ENCODE data around the gene LCK. TPM values are rescaled to one million over a fixed set of nuclear protein-coding genes. Genes with fewer than 3 reads are reported as not detected.

The LCK gene
- total and polyA plus RNA-seq, 9 of the 15 experiments (the other 6 are each of a cell fraction or from before 2014, with no cell fraction given): 0.04 to 0.47 (median 0.13) TPM; not detected in 6

- ATAC-seq (peak; percentile 11), FAIRE-seq (no peak), DNase-seq (ENCODE audit: extremely low read depth in 1 of 4, low spot score in 3 of 4) (peak in 1 of 4 experiments; percentile 88)
- no TSS peak for BruUV-seq (replicated peaks)
- Histone ChIP-seq H3K4me3 (peak overlapping the region; percentile 89), H4K20me1 (replicated peaks; ENCODE audit: control insufficient read depth, insufficient read depth, low read length) (peaks cover 17% of the 10 kb centered on the region; the same call in 1 of the 2 replicates), H3K4me2 (ENCODE audit: insufficient read depth, low read length) (peak overlapping the region; percentile 85; the same call in 1 of the 2 replicates), H3K27ac (ENCODE audit: extremely low read depth, low read depth, low read length) (peak overlapping the region; percentile 88), H3K79me2 (ENCODE audit: control insufficient read depth, insufficient read depth, low read length) (peaks cover 27% of the 10 kb centered on the region), H2AFZ (ENCODE audit: low read depth, low read length) (peak overlapping the region; percentile 12; the same call in 1 of the 2 replicates), H3K9ac (ENCODE audit: insufficient read depth in 1 of 2, low read depth in 2 of 2, low read length in 2 of 2) (peak overlapping the region; percentile 81 to 97), H3K4me1 (replicated peaks in 1 of 2; ENCODE audit: control insufficient read depth in 2 of 2, insufficient read depth in 2 of 2, low read length in 2 of 2) (peaks cover 25 to 50% of the 10 kb centered on the region in 2 experiments), H3K9me3 (replicated peaks; ENCODE audit: control insufficient read depth, insufficient read depth, low read depth, low read length) (no peaks in the 10 kb centered on the region), H3K36me3 (ENCODE audit: control insufficient read depth, insufficient read depth, low read length) (peaks cover 45% of the 10 kb centered on the region), H3K27me3 (ENCODE audit: control insufficient read depth in 2 of 2, insufficient read depth in 2 of 2, low read length in 2 of 2) (no peaks in the 10 kb centered on the region), H3K9me1 (ENCODE audit: control insufficient read depth, insufficient read depth, low read length) (peaks cover 6% of the 10 kb centered on the region)
- intact Hi-C loops (cut with micrococcal nuclease) (loop anchor here (1.0 to 5.0 kb wide), 2 partner anchors 57 to 79 kb away; partner anchors contain the start of gene BSDC1), in situ Hi-C loops (cut with MboI) (no loop called here)
- ChIA-PET CTCF (ENCODE audit: low intra/inter-chr PET ratio) (interaction anchor here (0.6 kb wide), 1 partner anchor 69 kb away, joined by 4 read pairs; no protein-coding TSS in a partner anchor), POLR2A (interaction anchor here (0.6 to 5.9 kb wide), 27 partner anchors 12 to 516 kb away, joined by 3 to 59 read pairs (median 4); partner anchors contain the start of genes BSDC1, HDAC1, IQCC and TMEM39B)
- WGBS (ENCODE audit: insufficient coverage, low coverage, missing lambda C conversion rate): 0% methylated on average over 11 of the region's 34 CpGs
- TF ChIP-seq GATAD2B (IDR thresholded peaks at IDR 0.05; ENCODE audit: borderline replicate concordance): no peak
- TF ChIP-seq STAT5B (CRISPR knock-in tag; IDR thresholded peaks at IDR 0.05): no peak
- no peak for TF ChIP-seq MEIS2 (IDR thresholded peaks at IDR 0.05; ENCODE audit: partially characterized antibody)
- TF ChIP-seq GTF2E2 (tag; IDR thresholded peaks at IDR 0.05): no peak
- TF ChIP-seq POLR3A (IDR thresholded peaks at IDR 0.05; ENCODE audit: borderline replicate concordance, extremely low read depth, insufficient read depth, insufficient read length): no peak
- peak; percentile 2 for TF ChIP-seq PRPF4 (IDR thresholded peaks at IDR 0.05; ENCODE audit: insufficient read depth, low read depth, low read length, poor library complexity, severe bottlenecking)
- no peak for TF ChIP-seq ZNF384 (IDR thresholded peaks at IDR 0.05; ENCODE audit: low read depth, low read length)
- TF ChIP-seq PCBP2 (IDR thresholded peaks at IDR 0.05; ENCODE audit: low read depth, low read length, poor library complexity, severe bottlenecking): peak; percentile 11
- TF ChIP-seq GMEB1 (CRISPR knock-in tag; IDR thresholded peaks at IDR 0.05): no peak
- 0 out of 4 replicates have a peak, but pooled peaks of 1 of the 2 experiments have one; percentile 8 for TF ChIP-seq TBL1XR1 (IDR thresholded peaks at IDR 0.05; ENCODE audit: low read length in 2 of 2)
- TF ChIP-seq GABPA (tag; conservative IDR thresholded peaks at IDR 0.05; ENCODE audit: low read depth): 0 out of 2 replicates have a peak, but pooled peaks have one; percentile 9
- TF ChIP-seq ILF3 (IDR thresholded peaks at IDR 0.05; ENCODE audit: borderline replicate concordance): no peak
- TF ChIP-seq ZNF174 (CRISPR knock-in tag; IDR thresholded peaks at IDR 0.05): no peak
- no peak for TF ChIP-seq EWSR1 (IDR thresholded peaks at IDR 0.05; ENCODE audit: borderline replicate concordance, low read depth, partially characterized antibody)
- no peak for TF ChIP-seq KDM1A (IDR thresholded peaks at IDR 0.05)
- TF ChIP-seq DPF2 (IDR thresholded peaks at IDR 0.05): no peak
- TF ChIP-seq ZZZ3 (IDR thresholded peaks at IDR 0.05): no peak
- TF ChIP-seq SMAD3 (CRISPR knock-in tag; conservative IDR thresholded peaks at IDR 0.05): no peak
- peak; percentile 38; the same call in 1 of the 2 replicates for TF ChIP-seq FOSL1 (tag; conservative IDR thresholded peaks at IDR 0.05)
- TF ChIP-seq CBX8 (IDR thresholded peaks at IDR 0.05; ENCODE audit: borderline replicate concordance, extremely low read depth, low read depth, low read length, poor library complexity, severe bottlenecking): no peak
- no peak for TF ChIP-seq HDAC1 (IDR thresholded peaks at IDR 0.05)
Measured at GRCh38 chr1:32335535-32335789, 84.4 kb downstream of the LCK start.

All from K562 (cell line).